Measurements from ENCODE around the gene RRAD.

DNA sequence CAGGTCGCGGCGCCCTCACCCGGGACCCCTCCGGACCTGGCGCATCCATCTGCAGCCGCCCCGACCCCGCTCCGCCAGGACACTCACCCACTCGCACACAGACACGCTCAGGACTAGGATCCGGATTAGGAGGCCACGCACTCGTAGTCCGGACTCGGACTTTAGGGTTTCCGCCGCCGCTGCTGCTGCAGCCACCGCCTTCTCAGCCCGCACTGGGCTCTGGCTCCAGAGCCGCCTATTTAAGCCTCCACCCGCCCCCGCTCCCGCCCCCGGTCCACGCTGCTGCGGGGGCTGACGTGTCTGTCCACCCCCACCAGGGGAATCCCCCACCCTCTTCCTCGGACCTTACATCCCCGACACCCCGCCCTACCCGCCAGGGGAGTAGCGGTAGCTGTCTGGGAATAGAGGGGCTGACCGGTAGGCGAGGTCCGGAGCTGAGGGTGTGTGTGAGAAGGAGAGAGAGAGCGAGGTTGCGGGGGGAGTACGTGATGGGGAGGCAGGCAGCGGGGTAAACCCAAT lies at the start of gene RRAD:
- peak; percentile 77 for TF ChIP-seq SUZ12 (IDR thresholded peaks at IDR 0.05; ENCODE audit: extremely low read depth, insufficient read depth, insufficient read length)
- no peak for TF ChIP-seq ZNF274 (IDR thresholded peaks at IDR 0.05; ENCODE audit: low read depth, low read length)
- no peak for TF ChIP-seq YY1 (IDR thresholded peaks at IDR 0.05; ENCODE audit: insufficient read depth, insufficient read length)
